ENCODE results near the gene DYRK1A.

DYRK1A gene

DNA sequence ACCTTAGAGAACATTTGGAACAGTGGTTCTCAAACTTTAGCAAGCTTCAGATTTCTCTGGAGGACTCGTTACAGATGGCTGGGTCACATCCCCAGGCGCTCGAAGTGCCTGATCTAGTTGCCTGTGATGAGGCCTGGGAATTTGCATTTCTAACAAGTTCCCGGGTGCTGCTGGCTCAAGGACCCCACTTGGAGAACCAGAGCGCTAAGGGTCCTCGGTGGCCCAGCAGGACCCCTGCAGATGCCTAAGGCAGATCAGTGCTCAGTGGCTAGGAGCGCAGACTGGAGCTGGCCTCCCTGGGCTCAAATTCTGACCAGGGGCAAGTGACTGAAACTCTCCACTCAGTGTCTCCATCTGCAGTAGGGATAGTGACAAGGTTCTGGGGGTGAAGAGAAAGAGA, 208.2 kb downstream of the DYRK1A start:
- Histone ChIP-seq H2AFZ (ENCODE audit: low read length) (no peak overlapping the region), H4K20me1 (ENCODE audit: insufficient read depth, low read length, poor library complexity, severe bottlenecking) (no peaks in the 10 kb centered on the region), H3K27me3 (ENCODE audit: insufficient read depth, low read length, poor library complexity, severe bottlenecking) (no peaks in the 10 kb centered on the region), H3K4me3 (ENCODE audit: low read length, poor library complexity, severe bottlenecking) (no peak overlapping the region), H3K9ac (ENCODE audit: low read depth, low read length, poor library complexity, severe bottlenecking) (no peak overlapping the region), H3K79me2 (ENCODE audit: insufficient read depth, low read length) (no peaks in the 10 kb centered on the region), H3K36me3 (ENCODE audit: insufficient read depth, low read length) (no peaks in the 10 kb centered on the region), H3F3A (ENCODE audit: low read depth) (no peaks in the 10 kb centered on the region), H3K4me1 (ENCODE audit: insufficient read depth, low read length, poor library complexity, severe bottlenecking) (no peaks in the 10 kb centered on the region), H3K9me3 (ENCODE audit: insufficient read depth, low read depth, low read length) (peaks cover 14% of the 10 kb centered on the region), H3K4me2 (ENCODE audit: low read depth, low read length, poor library complexity, severe bottlenecking) (no peak overlapping the region), H3K9me2 (replicated peaks; ENCODE audit: low read depth, low read length) (no peaks in the 10 kb centered on the region)
- no peak for TF ChIP-seq EZH2phosphoT487 (IDR thresholded peaks at IDR 0.05; ENCODE audit: borderline replicate concordance)
- TF ChIP-seq, protein P1, sequence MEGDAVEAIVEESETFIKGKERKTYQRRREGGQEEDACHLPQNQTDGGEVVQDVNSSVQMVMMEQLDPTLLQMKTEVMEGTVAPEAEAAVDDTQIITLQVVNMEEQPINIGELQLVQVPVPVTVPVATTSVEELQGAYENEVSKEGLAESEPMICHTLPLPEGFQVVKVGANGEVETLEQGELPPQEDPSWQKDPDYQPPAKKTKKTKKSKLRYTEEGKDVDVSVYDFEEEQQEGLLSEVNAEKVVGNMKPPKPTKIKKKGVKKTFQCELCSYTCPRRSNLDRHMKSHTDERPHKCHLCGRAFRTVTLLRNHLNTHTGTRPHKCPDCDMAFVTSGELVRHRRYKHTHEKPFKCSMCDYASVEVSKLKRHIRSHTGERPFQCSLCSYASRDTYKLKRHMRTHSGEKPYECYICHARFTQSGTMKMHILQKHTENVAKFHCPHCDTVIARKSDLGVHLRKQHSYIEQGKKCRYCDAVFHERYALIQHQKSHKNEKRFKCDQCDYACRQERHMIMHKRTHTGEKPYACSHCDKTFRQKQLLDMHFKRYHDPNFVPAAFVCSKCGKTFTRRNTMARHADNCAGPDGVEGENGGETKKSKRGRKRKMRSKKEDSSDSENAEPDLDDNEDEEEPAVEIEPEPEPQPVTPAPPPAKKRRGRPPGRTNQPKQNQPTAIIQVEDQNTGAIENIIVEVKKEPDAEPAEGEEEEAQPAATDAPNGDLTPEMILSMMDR (conservative IDR thresholded peaks at IDR 0.05; ENCODE audit: low read length), result no peak

DNA sequence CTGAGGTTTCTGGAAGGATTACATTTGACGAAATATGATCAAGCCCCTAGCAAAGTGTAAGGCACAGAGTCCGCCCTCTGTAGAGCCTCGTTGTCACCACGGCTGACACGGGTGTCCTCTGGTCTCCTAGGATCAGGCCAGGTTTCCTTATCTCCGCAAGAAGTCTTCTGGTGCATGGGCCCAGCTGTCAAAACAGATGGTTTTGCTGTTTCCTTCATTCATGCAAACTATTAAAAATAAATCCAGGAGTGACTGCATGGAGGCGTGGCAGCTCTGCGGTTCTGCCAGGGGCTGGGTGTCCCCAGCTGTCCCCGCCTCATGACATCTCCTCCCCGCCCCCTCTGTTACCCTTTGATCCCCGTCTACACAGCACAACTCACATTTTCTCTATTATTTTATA, 209.0 kb downstream of the DYRK1A start:
- TF ChIP-seq EZH2phosphoT487 (IDR thresholded peaks at IDR 0.05; ENCODE audit: borderline replicate concordance), result no peak
- TF ChIP-seq, protein P1 (conservative IDR thresholded peaks at IDR 0.05; ENCODE audit: low read length), result no peak
- no peak overlapping the region for H3K9ac ChIP-seq (ENCODE audit: low read depth, low read length, poor library complexity, severe bottlenecking)

More for the DNA sequence above, 209.0 kb downstream of the DYRK1A start:
- H3K36me3 ChIP-seq (ENCODE audit: insufficient read depth, low read length), result no peaks in the 10 kb centered on the region
- H3K4me3 ChIP-seq (ENCODE audit: low read length, poor library complexity, severe bottlenecking), result no peak overlapping the region
- H3K9me3 ChIP-seq (ENCODE audit: insufficient read depth, low read depth, low read length), result peaks cover 14% of the 10 kb centered on the region
- no peaks in the 10 kb centered on the region for H3F3A ChIP-seq (ENCODE audit: low read depth)
- H3K9me2 ChIP-seq (replicated peaks; ENCODE audit: low read depth, low read length), result no peaks in the 10 kb centered on the region
- H3K4me2 ChIP-seq (ENCODE audit: low read depth, low read length, poor library complexity, severe bottlenecking), result no peak overlapping the region
- H4K20me1 ChIP-seq (ENCODE audit: insufficient read depth, low read length, poor library complexity, severe bottlenecking), result no peaks in the 10 kb centered on the region
- no peaks in the 10 kb centered on the region for H3K27me3 ChIP-seq (ENCODE audit: insufficient read depth, low read length, poor library complexity, severe bottlenecking)
- no peak overlapping the region for H2AFZ ChIP-seq (ENCODE audit: low read length)
- H3K79me2 ChIP-seq (ENCODE audit: insufficient read depth, low read length), result no peaks in the 10 kb centered on the region
- no peaks in the 10 kb centered on the region for H3K4me1 ChIP-seq (ENCODE audit: insufficient read depth, low read length, poor library complexity, severe bottlenecking)
